ENCODE data around the gene TBX2. TPM values are rescaled to one million over a fixed set of nuclear protein-coding genes. Genes with fewer than 3 reads are reported as not detected.

The TBX2 gene
- total and polyA plus RNA-seq, 9 of the 15 experiments (the other 6 are each of a cell fraction or from before 2014, with no cell fraction given): 0.18 TPM; not detected in 8

GRCh38 chr17:61386251-61386650 lies 13.4 kb upstream of the TBX2 start:
- Histone ChIP-seq H3K4me1 (replicated peaks in 1 of 2; ENCODE audit: control insufficient read depth in 2 of 2, insufficient read depth in 2 of 2, low read length in 2 of 2) (peaks cover 0 to 10% of the 10 kb centered on the region in 2 experiments; a peak in 1 of 5 replicates), H3K27me3 (ENCODE audit: control insufficient read depth in 2 of 2, insufficient read depth in 2 of 2, low read length in 2 of 2) (peaks cover under 1 to 65% of the 10 kb centered on the region in 2 experiments; a peak in 4 of 5 replicates), H3K9me1 (ENCODE audit: control insufficient read depth, insufficient read depth, low read length) (no peaks in the 10 kb centered on the region), H2AFZ (ENCODE audit: low read depth, low read length) (no peak overlapping the region), H3K9me3 (replicated peaks; ENCODE audit: control insufficient read depth, insufficient read depth, low read depth, low read length) (no peaks in the 10 kb centered on the region), H3K27ac (ENCODE audit: extremely low read depth, low read depth, low read length) (no peak overlapping the region), H3K36me3 (ENCODE audit: control insufficient read depth, insufficient read depth, low read length) (no peaks in the 10 kb centered on the region), H3K9ac (ENCODE audit: insufficient read depth in 1 of 2, low read depth in 2 of 2, low read length in 2 of 2) (no peak overlapping the region), H3K4me3 (no peak overlapping the region), H3K4me2 (ENCODE audit: insufficient read depth, low read length) (no peak overlapping the region), H4K20me1 (replicated peaks; ENCODE audit: control insufficient read depth, insufficient read depth, low read length) (peaks cover 13% of the 10 kb centered on the region; the same call in 1 of the 2 replicates), H3K79me2 (ENCODE audit: control insufficient read depth, insufficient read depth, low read length) (no peaks in the 10 kb centered on the region)
- intact Hi-C loops (cut with micrococcal nuclease) (no loop called here), in situ Hi-C loops (cut with MboI) (no loop called here)
- ChIA-PET POLR2A (interaction anchor here (0.9 kb wide), 1 partner anchor 11 kb away, joined by 3 read pairs; no protein-coding TSS in a partner anchor), CTCF (ENCODE audit: low intra/inter-chr PET ratio) (no interaction called here)
- no TSS peak for BruUV-seq (replicated peaks)
- no peak for ATAC-seq
- FAIRE-seq: no peak
- TF ChIP-seq FOXJ3 (CRISPR knock-in tag; IDR thresholded peaks at IDR 0.05) (no peak), ZBTB11 (CRISPR knock-in tag; IDR thresholded peaks at IDR 0.05) (peak in 1 of 3 experiments; percentile 93; a peak in 2 of 6 replicates)
- DNase-seq (ENCODE audit: extremely low read depth in 1 of 4, low spot score in 3 of 4): no peak
- 2% methylated on average over 6 of the region's 6 CpGs for WGBS (ENCODE audit: insufficient coverage, low coverage, missing lambda C conversion rate)
